ENCODE measurements around the gene ZFYVE9.
"Not testable (repeated sequence)": the region's sequence is repeated elsewhere in the genome, so short reads cannot be mapped to it uniquely, and the experiment has no call there.

Gene ZFYVE9

DNA sequence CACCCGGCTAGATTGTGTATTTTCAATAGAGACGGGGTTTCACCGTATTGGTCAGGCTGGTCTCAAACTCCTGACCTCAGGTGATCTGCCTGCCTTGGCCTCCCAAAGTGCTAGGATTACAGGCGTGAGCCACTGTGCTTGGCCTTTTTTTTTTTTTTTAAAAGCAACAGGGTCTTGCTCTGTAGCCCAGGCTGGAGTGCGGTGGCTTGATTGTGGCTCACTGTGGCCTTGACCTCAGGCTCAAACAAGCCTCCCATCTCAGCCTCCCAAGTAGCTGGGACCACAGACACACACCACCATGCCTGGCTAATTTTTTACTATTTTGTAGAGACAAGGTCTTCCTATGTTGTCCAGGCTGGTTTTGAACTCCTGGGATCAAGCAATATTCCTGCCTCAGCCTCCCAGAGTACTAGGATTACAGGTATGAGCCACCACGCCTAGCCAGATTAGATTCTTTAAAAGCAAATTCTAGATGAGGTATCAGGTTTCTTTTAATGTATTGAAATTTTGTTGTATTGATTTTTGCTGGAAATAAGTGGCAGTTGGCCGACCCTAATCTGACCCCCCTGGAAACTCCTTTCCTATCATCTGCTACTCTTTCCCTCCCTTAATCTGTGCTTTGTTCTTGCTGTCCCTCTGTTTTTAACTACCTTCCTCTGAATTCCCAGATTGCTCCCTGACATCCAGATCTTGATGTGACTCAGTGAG, 26.6 kb downstream of the ZFYVE9 start:
- H3K4me3 ChIP-seq (ENCODE audit: low read depth, low read length), result no peak overlapping the region
- TF ChIP-seq, protein P1, sequence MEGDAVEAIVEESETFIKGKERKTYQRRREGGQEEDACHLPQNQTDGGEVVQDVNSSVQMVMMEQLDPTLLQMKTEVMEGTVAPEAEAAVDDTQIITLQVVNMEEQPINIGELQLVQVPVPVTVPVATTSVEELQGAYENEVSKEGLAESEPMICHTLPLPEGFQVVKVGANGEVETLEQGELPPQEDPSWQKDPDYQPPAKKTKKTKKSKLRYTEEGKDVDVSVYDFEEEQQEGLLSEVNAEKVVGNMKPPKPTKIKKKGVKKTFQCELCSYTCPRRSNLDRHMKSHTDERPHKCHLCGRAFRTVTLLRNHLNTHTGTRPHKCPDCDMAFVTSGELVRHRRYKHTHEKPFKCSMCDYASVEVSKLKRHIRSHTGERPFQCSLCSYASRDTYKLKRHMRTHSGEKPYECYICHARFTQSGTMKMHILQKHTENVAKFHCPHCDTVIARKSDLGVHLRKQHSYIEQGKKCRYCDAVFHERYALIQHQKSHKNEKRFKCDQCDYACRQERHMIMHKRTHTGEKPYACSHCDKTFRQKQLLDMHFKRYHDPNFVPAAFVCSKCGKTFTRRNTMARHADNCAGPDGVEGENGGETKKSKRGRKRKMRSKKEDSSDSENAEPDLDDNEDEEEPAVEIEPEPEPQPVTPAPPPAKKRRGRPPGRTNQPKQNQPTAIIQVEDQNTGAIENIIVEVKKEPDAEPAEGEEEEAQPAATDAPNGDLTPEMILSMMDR (IDR thresholded peaks at IDR 0.05; ENCODE audit: insufficient read depth, low read length, missing control alignments), result no peak
- POLR2A ChIA-PET, result no interaction called here
- DNase-seq (ENCODE audit: low read depth, low spot score), result no peak
- CTCF ChIA-PET, result no interaction called here

DNA sequence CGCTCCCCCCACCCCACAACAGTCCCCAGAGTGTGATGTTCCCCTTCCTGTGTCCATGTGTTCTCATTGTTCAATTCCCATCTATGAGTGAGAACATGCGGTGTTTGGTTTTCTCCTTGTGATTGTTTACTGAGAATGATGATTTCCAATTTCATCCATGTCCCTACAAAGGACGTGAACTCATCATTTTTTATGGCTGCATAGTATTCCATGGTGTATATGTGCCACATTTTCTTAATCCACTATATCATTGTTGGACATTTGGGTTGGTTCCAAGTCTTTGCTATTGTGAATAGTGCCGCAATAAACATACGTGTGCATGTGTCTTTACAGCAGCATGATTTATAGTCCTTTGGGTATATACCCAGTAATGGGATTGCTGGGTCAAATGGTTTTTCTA, 29.3 kb downstream of the ZFYVE9 start:
- CTCF ChIA-PET; H3K4me3 ChIP-seq (ENCODE audit: low read depth, low read length); DNase-seq (ENCODE audit: low read depth, low spot score); POLR2A ChIA-PET: not testable (repeated sequence)

DNA sequence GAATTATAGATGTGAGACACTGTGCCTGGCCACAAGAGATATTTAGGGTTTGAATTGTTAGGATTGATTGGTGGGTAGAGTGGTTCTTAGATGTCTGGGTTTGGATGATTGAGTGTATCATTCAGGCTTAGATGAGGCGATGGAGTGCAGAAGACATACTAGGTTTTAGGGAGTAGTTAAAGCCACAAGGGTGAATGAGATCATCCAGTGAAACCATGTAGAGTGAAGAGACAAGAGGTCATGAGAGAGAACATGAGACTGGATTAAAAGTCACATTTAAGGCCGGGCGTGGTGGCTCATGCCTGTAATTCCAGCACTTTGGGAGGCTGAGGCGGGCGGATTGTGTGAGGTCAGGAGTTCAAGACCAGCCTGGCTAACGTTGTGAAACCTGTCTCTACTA, 37.2 kb downstream of the ZFYVE9 start:
- ChIA-PET POLR2A (no interaction called here), CTCF (no interaction called here)
- TF ChIP-seq, protein P1 (IDR thresholded peaks at IDR 0.05; ENCODE audit: insufficient read depth, low read length, missing control alignments), result no peak
- DNase-seq (ENCODE audit: low read depth, low spot score), result no peak
- H3K4me3 ChIP-seq (ENCODE audit: low read depth, low read length), result no peak overlapping the region

DNA sequence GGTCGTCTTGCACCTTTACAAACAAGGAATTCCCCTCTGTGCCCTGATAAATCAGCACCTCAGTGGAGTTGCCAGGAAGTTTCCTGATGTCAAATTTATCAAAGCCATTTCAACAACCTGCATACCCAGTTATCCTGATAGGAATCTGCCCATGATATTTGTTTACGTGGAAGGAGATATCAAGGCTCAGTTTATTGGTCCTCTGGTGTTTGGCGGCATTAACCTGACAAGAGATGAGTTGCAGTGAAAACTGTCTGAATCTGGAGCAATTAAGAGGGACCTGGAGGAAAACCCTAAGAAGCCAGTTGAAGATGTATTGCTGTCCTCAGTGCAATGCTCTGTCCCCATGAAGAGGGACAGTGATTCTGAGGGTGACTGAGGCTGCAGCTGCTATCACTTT, 38.3 kb downstream of the ZFYVE9 start:
- TF ChIP-seq, protein P1 (IDR thresholded peaks at IDR 0.05; ENCODE audit: insufficient read depth, low read length, missing control alignments), result no peak
- no peak overlapping the region for H3K4me3 ChIP-seq (ENCODE audit: low read depth, low read length)
- CTCF ChIA-PET, result interaction anchor here (0.6 to 1.2 kb wide), 2 partner anchors 46 to 117 kb away, joined by 3 read pairs; no protein-coding TSS in a partner anchor
- no peak for DNase-seq (ENCODE audit: low read depth, low spot score)
- POLR2A ChIA-PET, result no interaction called here

DNA sequence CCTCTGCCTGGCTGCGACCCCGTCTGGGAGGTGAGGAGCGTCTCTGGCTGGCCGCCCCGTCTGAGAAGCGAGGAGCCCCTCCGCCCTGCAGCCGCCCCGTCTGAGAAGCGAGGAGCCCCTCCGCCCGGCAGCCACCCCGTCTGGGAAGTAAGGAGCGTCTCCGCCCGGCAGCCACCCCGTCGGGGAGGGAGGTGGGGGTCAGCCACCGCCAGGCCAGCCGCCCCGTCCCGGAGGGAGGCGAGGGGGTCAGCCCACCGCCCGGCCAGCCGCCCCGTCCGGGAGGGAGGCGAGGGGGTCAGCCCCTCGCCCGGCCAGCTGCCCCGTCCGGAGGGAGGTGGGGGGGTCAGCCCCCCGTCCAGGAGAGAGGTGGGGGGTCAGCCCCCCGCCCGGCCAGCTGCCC, 39.9 kb downstream of the ZFYVE9 start:
- POLR2A ChIA-PET, CTCF ChIA-PET: not testable (repeated sequence)

DNA sequence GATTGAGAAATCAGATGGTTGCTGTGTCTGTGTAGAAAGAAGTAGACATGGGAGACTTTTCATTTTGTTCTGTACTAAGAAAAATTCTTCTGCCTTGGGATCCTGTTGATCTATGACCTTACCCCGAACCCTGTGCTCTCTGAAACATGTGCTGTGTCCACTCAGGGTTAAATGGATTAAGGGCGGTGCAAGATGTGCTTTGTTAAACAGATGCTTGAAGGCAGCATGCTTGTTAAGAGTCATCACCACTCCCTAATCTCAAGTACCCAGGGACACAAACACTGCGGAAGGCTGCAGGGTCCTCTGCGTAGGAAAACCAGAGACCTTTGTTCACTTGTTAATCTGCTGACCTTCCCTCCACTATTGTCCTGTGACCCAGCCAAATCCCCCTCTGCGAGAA, 40.4 kb downstream of the ZFYVE9 start:
- H3K4me3 ChIP-seq (ENCODE audit: low read depth, low read length); POLR2A ChIA-PET; CTCF ChIA-PET; DNase-seq (ENCODE audit: low read depth, low spot score): not testable (repeated sequence)

More for the DNA sequence above, 39.9 kb downstream of the ZFYVE9 start:
- H3K4me3 ChIP-seq (ENCODE audit: low read depth, low read length); DNase-seq (ENCODE audit: low read depth, low spot score): not testable (repeated sequence)

DNA sequence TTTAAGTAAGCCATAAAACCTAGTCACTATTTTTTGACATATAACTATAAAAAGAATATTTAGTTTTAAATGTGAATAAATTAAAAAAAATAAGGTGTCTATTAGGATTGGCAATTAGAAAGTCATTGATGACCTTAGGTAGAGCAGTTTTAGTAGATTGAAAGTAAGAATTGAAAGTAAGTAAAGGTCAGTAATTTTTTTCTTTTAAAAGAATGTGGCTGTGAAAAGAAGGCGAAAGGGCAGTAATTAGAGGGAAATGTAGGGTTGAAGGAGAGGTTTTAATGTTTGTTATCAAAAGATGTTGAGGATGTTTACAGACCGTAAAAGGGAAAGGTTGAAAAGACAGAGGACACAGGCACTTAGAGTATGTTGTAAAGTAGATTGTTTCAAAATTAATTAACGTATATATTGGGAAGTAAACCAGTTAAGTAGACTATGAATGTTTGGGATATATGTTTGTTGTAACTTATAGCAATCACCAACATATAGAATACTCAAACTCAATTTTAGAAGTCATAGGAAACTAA, 41.0 kb downstream of the ZFYVE9 start:
- no peak for DNase-seq (ENCODE audit: low read depth, low spot score)
- TF ChIP-seq, protein P1 (IDR thresholded peaks at IDR 0.05; ENCODE audit: insufficient read depth, low read length, missing control alignments), result no peak
- H3K4me3 ChIP-seq (ENCODE audit: low read depth, low read length), result no peak overlapping the region
- POLR2A ChIA-PET, result no interaction called here
- CTCF ChIA-PET, result no interaction called here

DNA sequence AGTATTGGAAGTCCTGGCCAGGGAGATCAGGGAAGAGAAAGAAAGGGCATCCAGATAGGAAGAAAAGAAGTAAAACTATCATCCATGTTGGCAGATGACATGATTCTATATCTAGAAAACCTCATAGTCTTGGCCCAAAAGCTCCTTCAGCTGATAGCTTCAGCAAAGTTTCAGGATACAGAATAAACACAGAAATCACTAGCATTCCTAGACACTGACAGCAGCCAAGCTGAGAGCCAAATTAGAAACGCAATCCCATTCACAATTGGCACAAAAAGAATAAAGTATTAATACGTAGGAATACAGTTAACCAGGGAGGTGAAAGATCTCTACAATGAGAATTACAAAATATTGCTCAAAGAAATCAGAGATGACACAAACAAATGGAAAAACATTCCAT, 44.6 kb downstream of the ZFYVE9 start:
- TF ChIP-seq, protein P1 (IDR thresholded peaks at IDR 0.05; ENCODE audit: insufficient read depth, low read length, missing control alignments), result no peak
- no peak for DNase-seq (ENCODE audit: low read depth, low spot score)
- ChIA-PET CTCF (no interaction called here), POLR2A (no interaction called here)
- no peak overlapping the region for H3K4me3 ChIP-seq (ENCODE audit: low read depth, low read length)
